GM21526 (cell line): Measurements from ENCODE around the gene SLC22A3.
"Not testable (repeated sequence)": the region's sequence is repeated elsewhere in the genome, so short reads cannot be mapped to it uniquely, and the experiment has no call there.

Experiments used
- ATAC-seq: cut with Tn5 transposase; IDR thresholded peaks from one replicate; pipeline ENCODE4 v1.9.1; 2021; ENCODE audit warnings: moderate library complexity; ENCODE audit not compliant: unreplicated experiment, low FRiP score

The SLC22A3 gene

GRCh38 chr6:160476056-160476455 lies 127.9 kb downstream of the SLC22A3 start:
- not testable (repeated sequence) for ATAC-seq

- not testable (repeated sequence) for ATAC-seq
Observed at GRCh38 chr6:160477072-160477471, 128.9 kb downstream of the SLC22A3 start.

GRCh38 chr6:160477901-160478300 lies 129.7 kb downstream of the SLC22A3 start:
- ATAC-seq: no peak

- no peak for ATAC-seq
Observed at GRCh38 chr6:160487116-160487515, 138.9 kb downstream of the SLC22A3 start.

- ATAC-seq: no peak
Observed at GRCh38 chr6:160489091-160489490, 140.9 kb downstream of the SLC22A3 start.

- ATAC-seq: no peak
Observed at GRCh38 chr6:160494576-160494975, 146.4 kb downstream of the SLC22A3 start.

GRCh38 chr6:160500639-160501038 lies 152.5 kb downstream of the SLC22A3 start:
- no peak for ATAC-seq
